HL-60/S4 treated with retinoic acid at 250 ng/mL for 4 days and 3 days (cell line): ENCODE data around the gene TMEM185B.
"Not testable (repeated sequence)": the region's sequence is repeated elsewhere in the genome, so short reads cannot be mapped to it uniquely, and the experiment has no call there.

Experiments
- in situ Hi-C: fragments of 300-500 bp; cut with MboI; formaldehyde crosslinking; loops from 2 replicates; pipeline ENCODE4 v1.7.0; 2022; ENCODE audit warnings: low sequenced_read_pairs

The TMEM185B gene

DNA sequence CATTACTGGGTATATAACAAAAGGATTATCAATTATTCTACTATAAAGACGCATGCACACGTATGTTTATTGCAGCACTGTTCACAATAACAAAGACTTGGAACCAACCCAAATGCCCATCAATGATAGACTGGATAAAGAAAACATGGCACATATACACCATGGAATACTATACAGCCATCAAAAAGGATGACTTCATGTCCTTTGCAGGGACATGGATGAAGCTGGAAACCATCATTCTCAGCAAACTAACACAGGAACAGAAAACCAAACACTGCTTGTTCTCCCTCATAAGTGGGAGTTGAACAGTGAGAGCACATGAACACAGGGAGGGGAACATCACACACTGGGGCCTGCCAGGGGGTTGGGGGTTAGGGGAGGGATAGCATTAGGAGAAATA lies 12.0 kb upstream of the TMEM185B start:
- in situ Hi-C loops = not testable (repeated sequence)

DNA sequence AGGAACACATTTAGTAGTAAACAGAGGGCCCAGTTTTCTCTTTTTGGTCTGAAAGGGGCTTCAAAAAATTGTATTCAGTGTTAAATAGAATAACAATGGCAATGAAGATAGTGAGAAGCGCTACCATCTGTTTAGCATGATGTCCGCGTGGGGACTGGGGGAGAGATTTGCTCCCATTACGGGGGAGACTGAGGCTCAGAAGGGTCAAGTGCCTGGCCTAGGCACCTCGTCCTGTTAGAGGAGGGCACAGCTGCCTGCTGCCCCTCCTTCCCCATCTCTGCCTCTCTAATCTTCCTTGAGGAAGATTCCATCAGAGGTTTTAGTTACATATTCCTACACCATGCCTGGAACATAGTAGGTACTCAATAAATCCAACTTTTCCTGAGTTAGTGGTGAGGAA lies 10.1 kb upstream of the TMEM185B start:
- in situ Hi-C loops = no loop called here

DNA sequence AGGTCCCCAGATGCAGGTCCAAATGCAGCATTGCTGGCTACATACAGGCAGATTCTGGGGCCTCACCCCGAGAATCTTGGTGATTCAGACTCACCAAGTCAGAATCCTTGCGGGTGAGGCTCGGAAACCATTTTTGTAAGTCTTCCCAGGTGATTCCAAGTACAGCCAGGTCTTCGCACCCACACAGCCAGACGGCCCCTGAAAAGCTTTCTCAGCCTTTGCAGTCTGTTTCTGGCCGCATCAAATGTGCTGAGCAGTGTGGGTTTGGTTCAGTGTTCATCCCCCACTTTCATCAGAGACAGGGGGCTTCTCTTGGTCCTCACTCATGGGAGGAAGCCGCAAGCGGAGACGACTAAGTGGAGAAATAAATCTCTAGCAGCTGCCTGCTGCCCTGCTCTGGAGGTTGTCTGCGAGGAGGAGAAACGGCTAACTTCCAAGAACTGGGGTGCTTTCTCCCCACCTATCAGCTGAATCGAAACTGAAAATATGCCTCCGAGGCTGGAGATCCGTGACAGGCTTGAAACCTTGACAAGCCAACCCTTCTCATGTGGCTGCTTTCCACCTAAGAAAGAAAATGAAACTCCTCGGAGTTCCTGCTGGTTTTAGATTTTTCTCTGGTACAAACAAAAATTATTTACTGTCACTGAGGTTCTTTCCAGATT lies 8.9 kb upstream of the TMEM185B start:
- in situ Hi-C loops = no loop called here

DNA sequence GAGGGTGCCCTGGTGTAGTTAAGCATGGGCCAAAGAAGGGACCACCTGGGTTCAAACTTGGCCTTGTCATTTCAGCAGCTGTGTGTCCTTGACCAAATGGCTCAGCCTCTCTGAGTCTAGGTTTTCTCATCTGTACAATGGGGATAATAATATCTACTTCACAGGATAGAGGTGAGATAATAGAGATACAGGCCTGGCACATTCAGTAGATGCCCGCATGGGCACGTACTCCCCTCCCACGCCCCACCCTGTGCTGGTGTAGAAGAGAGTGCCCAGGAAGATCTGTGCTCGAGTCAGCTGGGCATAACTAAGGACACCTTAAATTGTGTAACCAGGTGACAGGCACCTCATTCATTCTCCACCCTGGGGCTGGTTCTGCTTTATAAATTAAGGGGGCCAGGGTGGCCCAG lies 8.4 kb upstream of the TMEM185B start:
- in situ Hi-C loops = no loop called here

DNA sequence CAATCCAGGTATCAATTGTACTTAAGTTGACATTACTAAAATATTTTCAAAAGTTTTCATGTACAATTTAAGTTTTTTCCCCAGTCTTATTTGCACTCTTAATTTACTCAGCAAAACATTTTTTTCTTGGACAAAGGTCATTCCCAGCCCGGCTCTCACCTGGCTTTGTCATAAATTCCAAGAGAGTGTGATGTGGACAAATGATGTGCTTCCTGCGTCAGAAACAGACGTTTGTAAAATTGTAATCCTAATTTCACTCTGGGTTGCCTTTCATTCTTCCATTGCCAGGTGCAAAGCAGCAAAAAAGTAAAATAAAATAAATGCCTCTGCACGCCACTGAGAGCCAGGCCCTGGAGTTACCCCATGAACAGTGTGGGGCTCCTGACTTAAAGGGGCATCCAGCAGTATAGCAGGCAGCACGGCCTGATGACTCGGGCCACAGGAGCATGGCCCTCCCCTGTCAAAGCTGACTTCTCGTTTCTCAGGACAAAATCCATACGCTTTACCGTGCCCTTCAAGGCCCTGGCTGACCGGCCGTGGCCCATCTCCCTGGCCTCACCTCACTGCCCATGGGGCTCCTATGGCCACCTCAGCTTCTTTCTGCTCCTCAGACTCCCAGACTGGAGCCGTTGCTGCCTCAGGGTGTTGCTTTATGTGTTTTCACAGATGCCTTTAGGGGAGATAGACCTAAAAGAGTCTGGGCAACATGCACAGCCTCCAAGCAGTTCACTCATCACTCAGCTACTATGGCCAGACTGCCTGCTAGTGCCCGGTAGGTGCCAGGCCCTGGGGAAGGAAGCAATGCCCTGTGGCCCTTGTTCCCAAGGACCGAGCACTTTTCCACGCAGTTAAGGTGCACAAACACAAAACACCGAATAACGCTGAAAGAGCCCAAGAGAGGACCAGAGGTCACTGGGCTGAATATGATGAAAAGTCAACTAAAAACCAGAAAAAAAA lies 7.6 kb upstream of the TMEM185B start:
- in situ Hi-C loops = no loop called here

DNA sequence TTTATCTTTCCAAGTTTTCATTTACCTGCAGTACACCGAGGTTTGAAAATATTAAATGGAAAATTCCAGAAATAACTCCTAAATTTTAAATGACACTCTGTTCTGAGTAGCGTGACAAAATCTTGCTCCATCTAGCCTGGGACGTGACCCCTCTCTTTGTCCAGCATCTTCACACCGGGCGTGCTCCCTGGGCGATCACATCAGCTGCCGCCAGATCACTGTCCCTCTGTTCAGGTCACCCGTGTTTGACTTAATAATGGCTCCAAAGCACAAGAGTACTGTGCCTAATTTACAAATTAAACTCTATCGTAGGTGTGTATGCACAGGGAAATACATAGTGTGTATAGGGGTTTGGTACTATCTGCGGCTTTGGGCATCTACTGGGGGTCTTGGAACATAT lies 6.1 kb upstream of the TMEM185B start:
- in situ Hi-C loops = no loop called here

DNA sequence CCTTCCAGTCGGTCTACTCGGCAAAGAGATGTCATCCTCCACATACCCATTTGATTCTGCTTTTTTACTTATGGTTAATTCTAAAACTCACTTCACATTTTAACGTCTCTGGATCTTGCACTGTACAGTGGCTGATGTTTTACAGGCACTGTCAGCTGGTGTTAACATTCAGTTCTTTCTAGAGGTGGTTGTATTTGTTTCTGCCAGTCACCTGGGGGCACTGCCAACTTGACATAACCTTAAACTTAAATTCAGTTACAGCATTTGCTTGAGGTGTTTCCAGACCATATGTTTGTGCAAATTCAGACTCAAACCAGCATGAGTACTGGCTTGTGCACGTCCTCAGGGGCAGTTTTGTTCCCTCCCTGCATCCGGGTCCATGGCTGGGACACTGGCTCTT lies 5.3 kb upstream of the TMEM185B start:
- in situ Hi-C loops = no loop called here

DNA sequence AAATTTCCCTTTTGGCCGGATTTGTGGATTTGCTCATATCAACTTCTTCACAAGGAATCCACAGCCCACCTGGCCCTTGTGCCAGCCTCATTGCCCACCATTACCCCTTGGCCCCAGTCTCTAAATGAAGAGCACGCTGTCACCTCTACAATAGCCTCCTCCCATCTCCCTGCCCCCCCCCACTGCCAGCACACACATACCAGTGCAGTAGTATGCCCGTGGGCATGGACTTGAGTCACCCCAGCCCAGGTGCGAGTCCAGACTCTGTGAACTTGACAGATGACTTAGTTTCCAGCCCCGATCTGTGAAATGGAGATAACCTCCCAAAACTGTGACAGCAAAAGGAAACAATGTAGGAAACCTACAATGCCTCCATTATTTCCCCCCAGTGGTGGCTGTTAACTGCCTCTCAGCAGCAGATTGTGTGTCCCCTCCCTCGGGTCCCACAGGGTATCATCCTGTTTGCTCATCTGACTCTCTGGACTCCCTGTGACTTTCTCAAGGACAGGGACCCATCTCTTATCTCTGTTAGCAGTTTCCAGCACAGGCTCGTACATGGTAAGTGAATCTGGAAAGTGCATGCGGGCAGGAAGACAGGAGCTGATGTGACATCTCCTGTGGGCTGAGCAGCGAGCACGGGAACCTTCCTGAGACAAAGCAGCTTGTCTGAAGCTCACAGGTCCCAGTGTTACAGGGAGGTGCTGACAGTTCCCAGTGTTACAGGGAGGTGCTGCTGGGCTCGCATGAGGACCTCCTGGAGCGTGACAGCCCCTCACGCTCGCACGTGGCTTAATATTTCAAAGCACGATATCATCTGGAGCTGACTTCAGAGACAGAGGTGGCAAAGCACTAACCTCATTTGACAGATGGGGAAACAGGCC lies 4.2 kb upstream of the TMEM185B start:
- in situ Hi-C loops = no loop called here

DNA sequence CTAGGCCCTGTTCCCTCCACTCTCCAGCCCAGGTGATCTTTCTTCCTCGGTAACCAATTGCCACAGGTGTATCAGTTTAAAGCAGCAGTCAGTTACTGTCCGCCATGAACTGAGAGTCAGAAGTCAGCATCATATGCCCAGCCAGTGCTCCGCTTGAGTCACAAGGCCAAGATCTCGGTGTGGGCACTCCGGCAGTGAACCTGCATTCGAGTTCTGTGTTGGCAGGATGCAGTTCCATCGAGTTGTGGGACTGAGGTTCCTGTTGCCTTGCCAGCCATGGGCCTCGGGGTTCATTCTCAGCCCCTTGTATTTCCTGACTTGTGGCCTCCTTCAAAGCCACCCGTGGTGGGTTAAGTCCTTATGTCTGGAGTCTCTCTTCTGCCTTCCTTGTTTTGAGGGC lies 3.1 kb upstream of the TMEM185B start:
- in situ Hi-C loops = no loop called here

DNA sequence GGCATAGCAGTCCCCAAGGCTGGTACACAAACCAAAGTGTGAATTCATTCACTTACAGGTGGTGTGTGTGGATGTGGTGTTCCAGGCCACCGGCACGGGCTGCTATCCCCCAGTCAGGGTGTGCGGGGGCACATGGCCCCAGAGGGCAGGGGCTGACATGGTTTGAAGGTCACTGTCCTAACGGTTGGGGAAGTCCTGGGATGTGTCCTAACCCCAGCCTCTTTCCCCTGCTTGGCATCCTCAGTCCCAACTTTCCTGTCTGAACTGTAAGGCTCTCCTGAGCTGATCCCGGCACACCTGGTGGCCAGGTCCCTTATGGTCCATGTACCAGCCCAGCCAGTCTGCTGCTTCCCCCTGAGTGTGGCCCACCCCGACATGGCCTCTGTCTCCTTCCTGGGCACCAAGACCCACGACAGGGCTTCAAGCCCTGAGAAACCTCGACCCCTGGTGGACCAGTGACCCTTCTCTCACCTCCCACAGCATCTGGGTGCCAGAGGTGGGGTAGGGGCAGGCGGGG lies 2.4 kb upstream of the TMEM185B start:
- in situ Hi-C loops = no loop called here

DNA sequence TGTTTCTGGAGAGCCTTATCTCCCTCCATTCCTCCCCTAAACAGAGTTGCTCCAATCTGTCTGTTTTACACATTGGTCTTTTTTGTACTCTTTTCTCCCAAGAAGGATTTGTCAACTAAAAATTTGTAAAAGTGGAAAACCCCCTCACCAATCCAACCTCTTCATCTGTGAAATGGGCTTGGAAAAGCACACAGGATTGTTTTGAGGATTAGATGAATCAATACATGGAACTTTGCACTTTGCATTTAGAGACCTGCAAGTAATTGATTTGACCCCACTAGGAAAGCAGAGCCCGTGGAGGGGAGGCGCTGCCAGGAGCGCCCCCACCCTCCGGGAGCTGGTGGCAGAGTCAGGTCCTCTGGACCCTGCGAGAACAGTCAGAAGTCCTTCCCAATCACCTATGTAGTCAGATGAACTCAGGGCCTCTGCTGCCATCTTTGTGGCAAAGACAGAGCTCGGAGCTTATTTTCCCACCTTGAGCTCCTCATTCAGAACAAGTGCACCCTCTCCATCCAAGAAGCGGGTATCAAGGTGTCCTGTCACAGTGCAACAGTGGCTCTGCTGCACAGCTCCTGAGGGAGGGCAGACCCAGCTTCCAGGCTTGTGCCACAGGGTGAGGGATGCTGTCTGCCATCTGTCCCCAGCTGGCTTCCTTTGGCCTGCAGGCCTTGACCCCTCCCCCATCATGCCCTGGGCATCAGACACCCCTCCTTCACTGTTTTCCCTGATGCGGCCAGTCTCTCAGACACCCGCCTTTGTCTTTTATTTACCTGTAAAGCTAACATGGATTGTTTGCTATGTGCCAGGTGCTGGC lies 1.7 kb upstream of the TMEM185B start:
- in situ Hi-C loops = no loop called here

DNA sequence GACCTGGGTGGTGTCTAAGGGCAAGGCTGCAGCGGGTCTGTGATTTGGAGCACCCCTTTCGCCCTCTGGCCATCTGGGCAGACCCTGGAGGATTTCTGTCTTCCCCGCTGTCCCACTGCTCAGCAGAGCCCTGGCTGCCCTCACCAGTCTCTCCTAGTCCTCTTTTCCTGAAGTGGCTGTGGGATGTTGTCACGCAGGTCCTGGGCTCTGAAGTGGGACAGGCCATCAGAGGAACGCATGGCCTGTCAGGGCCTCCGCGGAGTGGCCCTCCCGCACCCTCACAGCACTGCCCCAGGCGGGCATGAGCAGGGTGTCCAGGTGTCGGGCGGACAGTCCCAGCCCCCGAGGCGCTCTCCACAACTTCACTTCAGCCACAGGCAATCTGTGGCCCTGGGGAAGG lies 1.1 kb upstream of the TMEM185B start:
- in situ Hi-C loops = no loop called here

DNA sequence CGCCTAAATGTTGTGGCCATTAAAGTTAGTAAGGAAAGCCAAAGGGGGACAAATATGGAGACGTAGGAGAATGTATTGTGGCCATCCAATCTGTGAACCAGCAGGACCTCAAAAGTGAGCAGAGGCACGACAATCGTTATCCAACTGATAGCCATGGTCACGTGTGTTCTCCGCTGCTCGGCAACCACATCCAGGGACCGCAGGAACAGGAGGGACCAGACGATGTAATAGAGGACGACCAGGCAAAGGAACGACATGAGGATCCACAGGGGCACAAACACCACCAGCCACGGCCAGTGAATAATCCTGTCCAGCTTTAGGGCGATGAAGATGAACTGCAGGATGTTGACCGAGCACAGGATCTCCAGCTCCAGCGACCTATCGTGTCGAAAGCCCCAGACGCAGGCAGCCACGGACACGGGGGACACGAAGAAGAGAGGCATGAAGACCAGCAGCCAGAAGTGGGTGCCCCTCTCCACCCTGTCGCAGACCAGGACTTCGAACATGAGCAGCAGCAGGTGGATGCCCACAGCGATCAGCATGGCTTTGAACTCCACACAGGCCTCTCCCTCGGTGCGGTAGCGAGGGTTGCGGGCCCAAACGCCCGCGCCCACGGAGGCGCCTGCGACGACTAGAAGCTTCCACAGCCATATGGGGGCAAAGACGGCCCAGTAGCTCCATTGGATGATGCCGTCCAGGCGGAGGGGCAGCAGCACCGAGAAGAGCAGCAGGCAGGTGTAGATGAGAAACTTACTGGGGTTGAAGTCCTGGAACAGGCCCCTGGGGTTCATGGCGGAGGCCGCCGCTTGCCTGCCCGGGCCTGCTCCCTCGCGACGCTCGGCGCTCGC lies 790 bp downstream of the TMEM185B start:
- in situ Hi-C loops = no loop called here

DNA sequence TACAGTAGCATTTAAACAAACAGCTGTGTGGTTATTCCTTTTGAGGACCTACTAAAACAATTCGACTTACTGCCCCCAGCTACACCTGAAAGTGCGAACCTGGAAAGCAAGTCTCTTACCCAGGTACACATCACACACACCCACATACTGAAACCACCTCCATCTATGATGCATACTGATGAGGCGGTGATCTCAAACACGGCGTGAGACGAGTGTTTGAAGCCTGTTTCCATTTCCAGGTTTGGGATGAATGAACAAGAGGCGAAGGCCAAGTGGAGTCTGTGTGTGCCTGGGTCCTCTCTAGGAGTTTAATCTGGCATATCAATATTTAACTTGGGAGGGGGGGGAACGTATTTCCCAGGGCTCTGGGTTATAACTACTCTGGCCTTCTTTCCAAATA lies 1.6 kb downstream of the TMEM185B start:
- in situ Hi-C loops = no loop called here

DNA sequence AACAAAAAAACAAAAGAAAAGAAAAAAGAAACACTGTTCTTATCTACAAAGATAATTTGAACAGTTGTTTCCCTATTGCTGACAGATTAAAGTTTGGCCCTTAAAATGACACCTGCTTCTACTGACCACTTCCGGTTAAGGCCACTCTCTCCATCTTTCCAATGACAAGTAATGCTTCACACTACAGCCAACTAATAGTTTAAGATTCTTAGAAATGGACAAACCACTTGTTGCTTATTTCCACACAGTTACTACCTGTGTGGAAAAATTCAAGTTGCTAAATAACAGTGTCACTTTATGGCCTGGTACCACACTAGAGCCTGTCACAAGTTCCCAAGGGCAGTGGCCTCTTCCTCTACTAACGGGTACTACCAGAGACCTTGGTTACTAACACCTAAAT lies 2.4 kb downstream of the TMEM185B start:
- in situ Hi-C loops = no loop called here

DNA sequence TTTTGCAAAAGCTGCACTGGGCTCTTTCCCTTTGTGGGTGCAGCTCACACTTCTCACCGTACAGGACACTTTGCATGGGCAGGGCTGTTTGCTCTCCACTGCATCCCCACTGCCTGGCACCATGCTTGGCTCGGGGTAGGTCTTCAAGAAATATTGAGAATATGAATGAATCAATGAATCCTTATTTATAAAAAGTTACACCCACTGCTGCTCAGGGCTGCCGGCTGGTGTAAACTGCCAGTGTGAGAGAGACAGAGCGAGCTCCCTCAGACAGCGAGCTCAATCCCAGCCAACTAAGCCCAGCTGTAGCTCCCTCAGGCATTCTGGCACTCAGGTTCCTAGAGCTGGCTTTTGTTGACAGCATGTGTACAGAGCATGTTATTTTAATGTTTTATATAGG lies 3.4 kb downstream of the TMEM185B start:
- in situ Hi-C loops = no loop called here

DNA sequence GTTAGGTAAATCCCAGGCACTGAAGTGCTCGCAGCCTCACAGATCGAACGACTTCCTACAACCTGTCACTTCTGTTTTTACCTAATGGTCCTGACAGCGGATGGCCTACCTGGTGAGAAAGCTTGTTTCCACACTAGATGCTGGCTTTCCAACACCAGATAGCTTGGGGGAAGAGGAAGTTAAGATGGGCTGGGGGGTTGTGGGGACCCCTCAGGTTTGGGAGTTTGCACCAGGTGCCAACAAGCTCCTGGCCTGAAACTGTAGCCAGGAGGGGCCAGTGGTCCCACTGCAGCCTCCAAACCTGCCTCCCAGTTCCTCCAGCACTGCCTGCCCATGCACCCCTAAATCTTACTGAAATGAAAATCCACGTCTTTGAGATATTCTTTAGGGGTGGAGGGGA lies 3.9 kb downstream of the TMEM185B start:
- in situ Hi-C loops = no loop called here

DNA sequence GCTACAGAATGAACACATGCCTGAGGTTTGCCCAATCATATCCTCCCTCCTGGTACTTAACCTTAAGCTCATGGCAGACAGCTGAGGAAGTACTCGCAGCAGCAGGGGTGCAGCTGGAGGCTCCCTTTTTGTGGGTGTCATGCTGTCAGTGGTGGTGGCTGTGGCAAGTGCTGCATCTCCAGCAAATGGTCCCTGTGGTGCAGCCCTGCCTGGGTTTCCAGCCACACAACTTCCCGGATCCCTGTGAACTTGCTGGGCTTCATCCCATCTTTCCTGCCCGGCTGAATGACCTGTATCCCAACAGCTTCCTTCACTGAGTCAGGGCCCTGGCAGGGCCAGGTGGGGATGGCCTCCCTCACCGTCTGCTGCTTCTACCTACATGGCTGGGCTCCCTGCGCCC lies 5.0 kb downstream of the TMEM185B start:
- in situ Hi-C loops = no loop called here

DNA sequence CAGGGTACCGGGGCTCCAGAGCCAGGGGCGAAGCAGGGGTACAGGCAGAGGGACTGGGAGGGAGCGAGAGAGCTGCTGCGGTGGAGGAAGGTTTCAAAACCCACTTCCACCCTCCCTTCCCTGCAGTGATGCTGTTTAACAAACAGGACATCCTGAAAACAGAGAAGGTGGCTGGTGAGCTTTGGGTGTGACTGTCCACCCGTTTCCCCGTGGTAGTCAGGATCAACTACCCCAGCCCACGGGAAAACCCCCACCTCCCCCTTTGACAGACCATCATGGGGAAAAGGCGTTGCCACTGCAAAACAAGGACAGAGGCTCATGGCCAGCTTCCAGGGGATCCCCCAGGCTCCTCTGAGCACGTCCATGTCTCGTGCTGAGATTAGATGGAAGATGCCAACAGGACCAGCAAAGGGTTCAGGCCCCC lies 12.9 kb downstream of the TMEM185B start:
- in situ Hi-C loops = no loop called here
